ENCODE measurements around the gene CDRT4.
"Not testable (repeated sequence)": the region's sequence is repeated elsewhere in the genome, so short reads cannot be mapped to it uniquely, and the experiment has no call there.

CDRT4 gene

DNA sequence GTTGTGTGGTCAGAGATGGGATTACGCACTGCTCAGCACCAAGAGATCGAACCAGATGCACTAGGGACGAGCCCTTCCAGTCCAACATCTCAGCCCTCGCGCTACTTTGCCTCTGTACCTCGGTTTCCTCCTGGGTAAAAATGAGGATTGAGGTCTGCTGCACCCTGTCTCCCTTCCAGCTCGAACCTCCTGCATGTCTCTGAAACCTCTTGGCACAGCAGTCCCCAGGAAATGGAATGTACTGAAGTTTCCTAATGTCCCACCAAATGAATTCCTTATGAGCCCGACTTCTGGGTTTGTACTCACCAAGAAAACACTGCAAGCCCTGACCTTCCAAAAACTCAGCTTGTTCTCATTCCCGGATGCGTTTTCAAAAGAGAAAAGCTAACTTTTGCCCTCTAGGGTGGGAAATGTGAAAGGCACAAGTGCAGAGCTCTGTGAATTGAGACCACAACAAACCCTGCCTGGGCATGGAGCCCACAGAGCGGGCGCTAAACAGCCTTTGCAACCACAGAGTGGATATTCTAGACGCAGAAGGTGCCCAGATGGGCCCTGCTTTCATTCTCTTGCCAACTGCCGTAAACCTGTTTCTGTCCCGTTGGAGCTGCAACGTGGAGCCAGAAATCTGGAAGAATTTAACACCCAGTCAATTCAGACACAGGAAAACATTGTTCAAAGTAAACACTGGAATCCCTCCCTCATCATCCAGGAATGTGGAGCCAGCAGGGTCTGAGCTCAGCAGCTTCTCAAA is 10.3 kb downstream of the CDRT4 start:
- DNase-seq, result no peak

GRCh38 chr17:15456496-15456895 is 10.9 kb downstream of the CDRT4 start:
- DNase-seq, result no peak

DNA sequence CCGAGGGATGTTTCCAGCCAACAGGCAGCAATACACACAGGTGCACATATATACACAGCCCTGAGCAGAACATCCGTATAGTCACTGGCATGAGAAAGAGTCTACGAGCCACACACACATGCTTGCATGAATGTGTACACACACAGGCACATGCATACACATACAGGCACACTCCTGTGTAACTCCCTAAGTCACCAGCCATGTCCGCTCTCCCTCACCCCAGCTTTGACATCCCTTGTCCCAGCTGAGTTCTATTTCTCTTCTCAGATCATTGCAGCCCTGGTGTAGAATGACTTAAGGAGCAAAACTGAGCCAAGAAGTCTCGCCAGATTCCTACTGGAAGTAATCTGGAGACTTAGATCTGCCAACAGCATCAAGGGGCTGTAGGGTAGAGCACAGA is 13.1 kb downstream of the CDRT4 start:
- no peak for DNase-seq

GRCh38 chr17:15453782-15454181 is 13.6 kb downstream of the CDRT4 start:
- no peak for DNase-seq

GRCh38 chr17:15453246-15453645 is 14.2 kb downstream of the CDRT4 start:
- no peak for DNase-seq

DNA sequence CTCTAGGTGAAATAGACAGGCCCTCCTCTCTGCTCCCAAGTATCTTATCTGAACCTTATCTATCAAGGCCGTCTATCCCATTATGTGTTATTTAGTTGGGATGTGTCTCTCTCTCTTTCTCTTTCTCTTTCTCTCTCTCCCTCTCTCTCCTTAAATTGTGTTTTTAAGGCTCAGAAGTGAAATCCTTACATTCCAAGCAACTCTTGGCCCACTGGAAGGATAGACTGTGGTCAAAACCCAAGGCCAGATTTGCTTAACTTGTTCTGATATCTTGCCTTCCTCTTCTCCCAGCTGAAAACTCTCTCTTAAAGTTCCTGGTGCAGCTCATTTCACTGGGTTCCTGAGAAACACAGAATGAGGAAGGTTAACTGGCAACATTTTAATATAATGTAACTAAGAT is 14.7 kb downstream of the CDRT4 start:
- DNase-seq, result no peak

DNA sequence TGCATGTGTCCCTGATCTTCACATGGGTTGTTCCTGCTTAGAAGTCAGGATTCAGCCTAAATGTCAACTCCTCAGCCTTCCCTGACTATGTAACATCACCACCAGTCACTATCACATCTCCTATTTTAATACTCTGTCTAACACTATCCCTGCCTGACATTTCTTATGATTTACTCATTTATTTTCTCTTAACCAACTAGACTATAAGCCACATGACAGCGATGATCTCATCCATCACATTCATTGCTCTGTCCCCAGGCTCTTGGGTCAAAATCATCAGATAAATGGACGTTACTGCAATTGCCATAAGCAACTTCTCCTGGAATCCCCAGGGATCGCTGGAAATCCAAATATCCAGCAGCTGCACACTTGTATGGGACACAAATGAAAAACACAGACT is 15.7 kb downstream of the CDRT4 start:
- DNase-seq, result no peak

DNA sequence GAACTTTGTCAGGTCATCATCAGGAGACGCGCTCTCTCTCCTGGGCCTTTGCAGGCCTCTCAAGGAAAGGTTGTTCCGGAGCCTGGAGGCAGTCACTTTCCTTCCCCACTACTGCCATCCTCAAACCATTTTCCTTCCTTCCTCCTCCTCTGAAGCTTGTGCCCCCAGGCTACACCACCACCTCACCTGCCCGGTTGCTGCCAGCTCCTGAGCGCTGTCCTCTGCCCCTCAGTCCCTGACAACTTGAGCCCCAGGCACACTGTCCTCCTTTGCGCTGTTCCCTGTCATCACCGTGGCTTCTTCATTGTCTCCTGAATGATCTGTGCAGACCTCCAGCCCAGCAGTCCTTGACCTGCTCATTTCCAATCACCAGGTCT is 18.9 kb downstream of the CDRT4 start:
- no peak for DNase-seq

GRCh38 chr17:15447928-15448579 is 19.4 kb downstream of the CDRT4 start:
- DNase-seq, result no peak

- DNase-seq, result no peak
Measured at GRCh38 chr17:15446036-15446435, 21.4 kb downstream of the CDRT4 start.

DNA sequence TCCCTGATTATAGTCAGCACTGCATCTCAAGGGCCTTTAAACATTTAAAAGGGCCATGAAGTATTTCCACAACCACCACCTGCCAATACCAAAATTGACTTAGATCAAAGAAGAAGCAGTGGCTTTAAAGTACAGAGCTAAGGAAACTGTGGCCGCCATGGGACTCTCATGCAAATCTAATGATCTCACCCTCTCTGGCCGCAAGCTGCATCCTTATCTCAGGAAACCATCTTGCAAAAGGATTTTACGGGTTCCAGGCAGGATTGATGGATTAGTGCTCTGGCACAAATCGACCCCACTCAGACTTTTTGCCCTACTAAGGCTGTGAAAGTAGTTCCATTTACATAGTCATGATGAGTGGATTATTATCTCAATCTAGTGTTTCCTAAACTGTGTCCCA is 22.6 kb downstream of the CDRT4 start:
- no peak for DNase-seq

DNA sequence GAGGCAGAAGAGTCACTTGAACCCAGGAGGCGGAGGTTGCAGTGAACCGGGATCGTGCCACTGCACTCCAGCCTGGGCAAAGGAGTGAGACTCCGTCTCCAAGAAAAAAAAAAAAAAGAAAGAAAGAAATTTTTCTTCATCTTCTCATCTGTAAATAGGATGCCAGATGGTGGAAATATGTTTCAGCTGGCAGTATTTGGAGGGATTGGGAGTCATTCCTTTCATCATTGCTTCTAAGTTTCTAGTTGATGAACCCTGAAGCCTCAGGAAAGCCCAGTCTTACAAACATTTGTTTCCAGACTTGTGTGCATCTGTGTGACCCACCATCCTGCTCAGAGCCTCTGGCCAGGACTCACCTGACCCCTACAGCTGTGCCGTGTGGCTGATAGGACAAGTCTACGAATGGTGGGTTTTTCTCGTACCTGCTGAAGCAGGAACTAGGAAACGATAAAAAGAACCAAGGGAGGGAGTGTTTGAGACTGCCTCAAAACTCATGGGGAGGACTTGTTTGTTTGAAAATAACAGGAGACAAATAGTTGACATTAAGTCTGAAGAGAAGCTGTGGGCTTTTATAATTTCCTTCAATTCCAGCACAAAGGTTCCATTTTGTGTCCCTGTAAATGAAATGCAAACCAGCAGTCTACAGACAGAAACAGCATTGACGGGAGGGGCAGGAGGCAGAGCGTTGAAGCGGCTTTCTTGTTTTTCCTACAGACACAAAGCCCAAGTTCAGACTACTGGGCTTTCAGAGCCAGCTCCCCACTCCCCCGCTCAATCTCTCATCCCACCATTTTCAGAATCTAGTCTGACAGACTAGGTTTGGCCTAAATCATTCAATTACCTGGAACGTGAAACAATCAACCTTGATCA is 24.9 kb downstream of the CDRT4 start:
- DNase-seq, result no peak

DNA sequence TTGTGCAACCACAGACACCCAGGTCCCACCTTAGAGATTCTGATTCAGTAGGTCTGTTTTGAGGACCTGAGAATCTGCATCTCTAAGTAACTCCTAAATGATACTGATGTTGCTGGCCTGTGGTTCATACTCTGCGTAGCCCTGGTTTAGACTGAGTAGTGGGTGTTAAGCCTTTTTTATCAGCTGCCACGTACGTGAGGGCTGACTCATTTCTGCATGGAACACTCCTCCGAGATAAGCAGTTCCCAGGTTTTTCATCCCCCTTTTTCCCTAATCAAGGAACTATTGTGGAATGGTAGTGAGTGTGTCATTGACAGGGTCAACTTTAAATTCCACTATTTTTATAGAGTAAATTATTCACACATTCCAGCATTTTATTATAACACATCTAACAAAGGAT is 26.1 kb downstream of the CDRT4 start:
- DNase-seq, result no peak

DNA sequence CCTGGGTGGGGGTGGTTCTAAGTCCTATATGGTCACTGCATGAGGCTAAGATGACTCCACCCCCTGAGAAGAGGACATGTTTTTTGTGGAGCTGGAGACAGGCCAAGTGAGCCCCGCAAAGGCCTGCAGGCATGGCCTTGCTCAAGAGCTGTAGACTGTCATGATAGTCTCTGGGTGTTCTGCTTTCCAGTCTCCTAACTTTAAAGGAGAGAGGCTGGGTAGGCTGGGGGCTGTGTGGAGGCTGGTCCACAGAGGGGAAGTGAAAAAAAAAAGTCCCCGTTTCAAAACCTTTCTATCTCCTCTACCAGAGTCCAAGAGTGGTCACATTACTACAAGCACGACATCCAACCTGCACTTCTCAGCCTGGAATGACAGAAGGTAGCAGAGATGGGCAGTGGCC is 27.1 kb downstream of the CDRT4 start:
- no peak for DNase-seq

GRCh38 chr17:15439205-15439985 is 28.0 kb downstream of the CDRT4 start:
- DNase-seq, result not testable (repeated sequence)

- no peak for DNase-seq
Measured at GRCh38 chr17:15438491-15439105, 28.8 kb downstream of the CDRT4 start.

DNA sequence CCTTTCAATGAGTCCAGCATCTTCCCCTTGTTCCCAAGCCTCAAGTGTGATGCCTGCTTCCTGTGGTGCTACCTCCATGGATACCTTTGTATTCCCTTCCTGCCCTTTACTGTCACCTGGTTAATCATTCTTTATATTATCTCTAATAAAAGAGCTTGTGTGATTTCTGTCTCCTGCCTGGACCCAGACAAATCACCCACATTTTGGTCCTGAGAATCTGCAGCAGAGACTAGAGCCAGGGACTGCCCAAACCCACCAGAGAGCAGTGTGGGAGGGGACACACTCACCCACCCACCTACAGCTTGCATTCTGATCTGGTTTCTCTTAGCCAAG is 30.2 kb downstream of the CDRT4 start:
- no peak for DNase-seq

DNA sequence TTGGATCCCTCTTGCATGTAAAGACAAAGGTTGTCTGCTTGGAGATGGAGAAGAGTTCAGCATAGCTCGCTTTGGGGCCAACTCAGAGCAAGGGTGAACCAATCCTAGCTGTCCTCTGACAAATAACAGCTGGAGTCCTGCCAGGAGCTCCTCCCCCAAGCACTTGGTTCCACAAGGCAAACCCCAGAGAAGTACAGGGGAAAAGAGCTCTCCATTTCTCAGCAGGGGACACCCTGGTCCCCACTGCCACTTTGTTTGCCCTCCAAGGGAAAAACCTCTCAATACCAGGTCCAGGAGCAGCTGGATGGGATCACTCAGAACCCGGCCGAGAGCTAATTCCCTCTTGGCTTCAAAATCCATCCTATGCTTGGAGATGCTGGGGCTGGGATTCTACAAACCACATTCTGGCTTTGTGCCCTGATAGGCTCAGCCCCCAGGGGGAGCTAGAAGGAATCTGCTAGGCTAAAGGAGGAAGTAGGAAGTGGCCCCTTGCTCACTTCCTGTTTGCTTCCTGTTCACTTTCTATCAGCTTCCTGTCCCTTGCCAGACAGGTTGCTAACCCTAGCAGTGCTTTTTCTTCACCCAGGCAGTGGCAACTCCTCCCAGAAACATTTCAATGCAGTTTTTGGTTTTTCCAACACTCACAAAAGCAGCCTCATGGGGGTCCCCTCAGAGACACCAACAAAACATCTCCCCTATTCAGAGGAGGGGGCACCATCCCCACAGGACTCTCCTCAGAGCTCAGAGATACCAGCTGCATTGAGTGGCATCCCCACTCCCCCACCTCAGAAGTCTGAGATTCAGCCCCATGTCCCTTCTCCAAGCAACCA is 30.7 kb downstream of the CDRT4 start:
- DNase-seq, result peak; percentile 29

DNA sequence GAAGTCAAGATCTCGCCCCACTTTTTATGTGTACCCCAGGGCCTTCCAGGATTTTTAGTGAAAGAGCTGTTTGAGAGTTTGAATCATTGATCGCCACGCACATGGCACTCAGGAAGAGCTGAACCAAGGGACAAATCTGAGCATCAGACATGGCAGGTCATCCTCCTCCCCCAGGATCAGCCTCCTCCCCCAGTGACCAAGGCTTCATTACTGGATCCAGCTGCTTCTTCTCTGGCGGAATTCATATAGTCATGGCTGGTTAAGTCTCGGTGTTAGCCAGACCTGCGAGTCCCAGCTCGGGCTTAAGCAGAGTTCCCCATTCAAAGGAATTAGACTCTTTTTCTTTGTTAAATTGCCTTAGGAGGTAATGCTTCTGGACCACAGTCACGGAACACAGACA is 32.5 kb downstream of the CDRT4 start:
- DNase-seq, result no peak

GRCh38 chr17:15432807-15433611 is 34.4 kb downstream of the CDRT4 start:
- no peak for DNase-seq

GRCh38 chr17:15431766-15432165 is 35.7 kb downstream of the CDRT4 start:
- no peak for DNase-seq

All from stimulated activated CD8-positive, alpha-beta memory T cell treated with anti-CD3 and anti-CD28 coated beads, Interleukin-4, amount 100 ng/mL, for 48 hours (primary cell).